Caco-2 (cell line): ENCODE results near the gene NDUFA13. TPM values are rescaled to one million over a fixed set of nuclear protein-coding genes. Genes with fewer than 3 reads are reported as not detected.

Experiments used
- BruUV-seq: library from RNA; stranded (reverse); fragments of 400-500 nt; replicated peaks from 2 replicates; lab custom pipeline; 2021; lab: Mats Ljungman, UMichigan
- CTCF ChIA-PET: fragments of 300-600 bp; sonication (Branson Sonifier 250); formaldehyde crosslinking; loops from one replicate; lab custom pipeline; 2022; ENCODE audit warnings: antibody characterized with exemption; lab: Charles Lee
- POLR2A ChIA-PET: fragments of 300-600 bp; sonication (Branson Sonifier 250); formaldehyde crosslinking; loops from one replicate; lab custom pipeline; 2022; ENCODE audit warnings: antibody characterized with exemption; lab: Charles Lee
- DNase-seq, 2 experiments: peaks; one replicate each; pipeline versions ENCODE4 v3.0.0 to v3.0.0-alpha.2; 2020 to 2022
- H3K27me3 ChIP-seq: replicated peaks from 2 replicates; pipeline ENCODE4 v1.6.0; 2011; ENCODE audit warnings: low read length; ENCODE audit not compliant: control insufficient read depth, insufficient read depth
- H3K36me3 ChIP-seq: 2 replicates; pipeline ENCODE4 v1.5.1; 2011; ENCODE audit warnings: low read length; ENCODE audit not compliant: control insufficient read depth, insufficient read depth
- H3K4me1 ChIP-seq: fragments of 250-450 bp; sonication (Bioruptor Pico); 2 replicates; pipeline ENCODE4 v1.5.1; 2020; ENCODE audit warnings: mild to moderate bottlenecking
- H3K4me3 ChIP-seq: 2 replicates; pipeline ENCODE4 v1.5.1; 2011; ENCODE audit warnings: low read depth, mild to moderate bottlenecking, control low read depth, low read length
- H3K9me3 ChIP-seq: fragments of 250-450 bp; sonication (Bioruptor Pico); 2 replicates; pipeline ENCODE4 v1.5.1; 2020; ENCODE audit warnings: mild to moderate bottlenecking, moderate library complexity
- H3K27ac Mint-ChIP-seq: one replicate; pipeline ENCODE4 v1.8.0; 2022; ENCODE audit warnings: mixed read lengths; ENCODE audit not compliant: unreplicated experiment
- H3K27me3 Mint-ChIP-seq: one replicate; pipeline ENCODE4 v1.8.0; 2022; ENCODE audit warnings: mixed read lengths; ENCODE audit not compliant: insufficient read depth, unreplicated experiment
- H3K36me3 Mint-ChIP-seq: one replicate; pipeline ENCODE4 v1.8.0; 2022; ENCODE audit warnings: mild to moderate bottlenecking, mixed read lengths; ENCODE audit not compliant: insufficient read depth, unreplicated experiment
- H3K4me1 Mint-ChIP-seq: one replicate; pipeline ENCODE4 v1.8.0; 2022; ENCODE audit warnings: low read depth, mixed read lengths; ENCODE audit not compliant: unreplicated experiment
- H3K4me3 Mint-ChIP-seq: one replicate; pipeline ENCODE4 v1.8.0; 2022; ENCODE audit warnings: mild to moderate bottlenecking, moderate library complexity, mixed read lengths; ENCODE audit not compliant: unreplicated experiment
- H3K9me3 Mint-ChIP-seq: one replicate; pipeline ENCODE4 v1.8.0; 2022; ENCODE audit warnings: mixed read lengths; ENCODE audit not compliant: unreplicated experiment
- intact Hi-C: fragments of 100-400 bp; cut with micrococcal nuclease; formaldehyde crosslinking; loops from one replicate; pipeline ENCODE4 v1.10.0; 2022; ENCODE audit not compliant: unreplicated experiment
- total RNA-seq: library from RNA; stranded (reverse); gene quantifications from 2 replicates; pipeline ENCODE4 v1.2.3, GENCODE V29; 2022
- TF ChIP-seq, protein P1 (sequence below), 2 experiments: fragments of 200-600 bp in 1 of 2; IDR thresholded peaks; 1 replicate in 1 of 2; 2 replicates in 1 of 2; pipeline versions ENCODE4 v1.5.1 to v1.8.0; 2011 to 2022; ENCODE audit warnings: antibody characterized with exemption in 1 of 2, control low read depth in 1 of 2, inconsistent platforms in 1 of 2, low read depth in 1 of 2, low read length in 1 of 2, mild to moderate bottlenecking in 1 of 2, moderate library complexity in 1 of 2; ENCODE audit not compliant: insufficient read depth in 1 of 2, severe bottlenecking in 1 of 2, unreplicated experiment in 1 of 2

Gene NDUFA13
- total RNA-seq, 1 experiment from 2014 or later: 355 TPM

DNA sequence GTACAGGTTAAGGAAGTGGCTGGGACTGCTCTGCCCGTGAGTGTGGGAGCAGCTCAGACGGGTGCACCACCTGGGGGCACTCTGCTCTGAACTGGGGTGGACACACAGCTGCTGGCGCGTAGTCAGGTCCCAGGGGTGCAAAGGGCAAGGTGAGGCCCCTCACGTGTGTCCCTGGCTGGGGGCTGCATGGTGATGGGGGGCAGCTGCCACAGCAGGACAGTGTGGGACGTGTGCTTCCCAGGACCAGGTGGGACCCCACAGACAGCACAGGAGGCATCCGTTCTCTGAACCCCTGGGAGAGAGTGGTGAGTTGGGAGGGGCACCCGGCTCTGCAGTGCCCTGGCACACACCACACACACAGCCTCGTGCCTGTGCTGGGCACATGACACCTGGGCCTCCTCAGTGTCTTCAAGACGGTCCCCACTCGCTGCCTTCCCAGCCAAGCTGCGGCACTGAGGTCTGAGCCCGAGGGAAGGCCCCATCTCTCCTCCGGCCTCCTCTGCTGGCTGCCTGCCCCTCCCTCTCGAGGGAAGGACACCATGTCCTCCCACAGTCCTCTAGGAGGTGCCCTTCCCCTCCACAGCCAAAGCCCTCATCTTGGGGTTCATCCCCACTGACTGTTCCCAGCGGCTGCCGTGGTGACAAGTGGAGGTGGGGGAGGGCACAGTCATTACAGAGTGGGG lies 46.8 kb downstream of the NDUFA13 start:
- ChIA-PET POLR2A (no interaction called here), CTCF (interaction anchor here (1.1 kb wide), 1 partner anchor 10 kb away, joined by 3 read pairs; no protein-coding TSS in a partner anchor)
- BruUV-seq: no TSS peak
- no peaks in the 10 kb centered on the region for H3K9me3 ChIP-seq
- DNase-seq: no peak
- no peaks in the 10 kb centered on the region for H3K27me3 ChIP-seq
- Mint-ChIP-seq H3K27ac (no peak overlapping the region), H3K4me1 (no peaks in the 10 kb centered on the region), H3K9me3 (no peaks in the 10 kb centered on the region), H3K27me3 (no peaks in the 10 kb centered on the region), H3K36me3 (no peaks in the 10 kb centered on the region), H3K4me3 (no peak overlapping the region)
- H3K4me3 ChIP-seq: no peak overlapping the region
- TF ChIP-seq, protein P1, sequence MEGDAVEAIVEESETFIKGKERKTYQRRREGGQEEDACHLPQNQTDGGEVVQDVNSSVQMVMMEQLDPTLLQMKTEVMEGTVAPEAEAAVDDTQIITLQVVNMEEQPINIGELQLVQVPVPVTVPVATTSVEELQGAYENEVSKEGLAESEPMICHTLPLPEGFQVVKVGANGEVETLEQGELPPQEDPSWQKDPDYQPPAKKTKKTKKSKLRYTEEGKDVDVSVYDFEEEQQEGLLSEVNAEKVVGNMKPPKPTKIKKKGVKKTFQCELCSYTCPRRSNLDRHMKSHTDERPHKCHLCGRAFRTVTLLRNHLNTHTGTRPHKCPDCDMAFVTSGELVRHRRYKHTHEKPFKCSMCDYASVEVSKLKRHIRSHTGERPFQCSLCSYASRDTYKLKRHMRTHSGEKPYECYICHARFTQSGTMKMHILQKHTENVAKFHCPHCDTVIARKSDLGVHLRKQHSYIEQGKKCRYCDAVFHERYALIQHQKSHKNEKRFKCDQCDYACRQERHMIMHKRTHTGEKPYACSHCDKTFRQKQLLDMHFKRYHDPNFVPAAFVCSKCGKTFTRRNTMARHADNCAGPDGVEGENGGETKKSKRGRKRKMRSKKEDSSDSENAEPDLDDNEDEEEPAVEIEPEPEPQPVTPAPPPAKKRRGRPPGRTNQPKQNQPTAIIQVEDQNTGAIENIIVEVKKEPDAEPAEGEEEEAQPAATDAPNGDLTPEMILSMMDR (IDR thresholded peaks at IDR 0.05; ENCODE audit: insufficient read depth in 1 of 2, low read depth in 1 of 2, low read length in 1 of 2, severe bottlenecking in 1 of 2, unreplicated experiment in 1 of 2): no peak
- peaks cover 4% of the 10 kb centered on the region; the same call in 1 of the 2 replicates for H3K4me1 ChIP-seq
- no peaks in the 10 kb centered on the region for H3K36me3 ChIP-seq
- intact Hi-C loops: no loop called here

DNA sequence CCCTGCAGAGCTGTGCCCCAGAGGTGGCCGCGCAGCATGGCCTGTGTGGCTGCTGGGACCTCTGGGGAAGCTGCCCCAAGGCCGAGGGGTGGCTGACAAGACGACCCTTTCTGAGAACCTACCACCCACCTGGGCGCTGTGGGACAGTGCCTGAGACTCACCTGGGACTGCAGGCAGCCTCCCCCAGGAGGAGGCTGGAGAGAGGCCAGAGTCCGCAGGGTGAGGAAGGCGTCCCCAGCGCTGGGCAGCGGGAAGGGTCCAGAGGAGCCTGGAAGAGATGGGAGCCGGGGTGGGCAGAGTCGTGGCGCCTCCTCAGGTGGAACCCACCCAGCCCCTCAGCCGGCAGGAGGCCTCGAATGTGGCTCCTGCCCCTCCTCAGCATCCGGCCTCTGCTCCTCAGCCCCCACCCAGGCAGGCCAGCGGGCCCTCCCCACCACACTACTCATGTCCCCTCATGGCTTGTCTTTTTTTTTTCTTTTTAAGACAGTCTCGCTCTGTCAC lies 47.4 kb downstream of the NDUFA13 start:
- Histone ChIP-seq H3K9me3 (no peaks in the 10 kb centered on the region), H3K4me3 (no peak overlapping the region), H3K27me3 (no peaks in the 10 kb centered on the region), H3K36me3 (no peaks in the 10 kb centered on the region), H3K4me1 (peaks cover 4% of the 10 kb centered on the region; the same call in 1 of the 2 replicates)
- BruUV-seq: no TSS peak
- Mint-ChIP-seq H3K27ac (no peak overlapping the region), H3K9me3 (no peaks in the 10 kb centered on the region), H3K27me3 (no peaks in the 10 kb centered on the region), H3K4me1 (no peaks in the 10 kb centered on the region), H3K4me3 (no peak overlapping the region), H3K36me3 (no peaks in the 10 kb centered on the region)
- TF ChIP-seq, protein P1 (IDR thresholded peaks at IDR 0.05; ENCODE audit: insufficient read depth in 1 of 2, low read depth in 1 of 2, low read length in 1 of 2, severe bottlenecking in 1 of 2, unreplicated experiment in 1 of 2): no peak
- CTCF ChIA-PET: no interaction called here
- POLR2A ChIA-PET: no interaction called here
- intact Hi-C loops: no loop called here
- no peak for DNase-seq

GRCh38 chr19:19566306-19566705 lies 50.3 kb downstream of the NDUFA13 start:
- DNase-seq: no peak
- H3K4me1 ChIP-seq: peaks cover 4% of the 10 kb centered on the region; the same call in 1 of the 2 replicates
- Mint-ChIP-seq H3K9me3 (no peaks in the 10 kb centered on the region), H3K36me3 (no peaks in the 10 kb centered on the region), H3K4me1 (no peaks in the 10 kb centered on the region), H3K4me3 (no peak overlapping the region), H3K27ac (no peak overlapping the region), H3K27me3 (no peaks in the 10 kb centered on the region)
- TF ChIP-seq, protein P1 (IDR thresholded peaks at IDR 0.05; ENCODE audit: insufficient read depth in 1 of 2, low read depth in 1 of 2, low read length in 1 of 2, severe bottlenecking in 1 of 2, unreplicated experiment in 1 of 2): no peak
- H3K27me3 ChIP-seq: no peaks in the 10 kb centered on the region
- POLR2A ChIA-PET: no interaction called here
- no peak overlapping the region for H3K4me3 ChIP-seq
- intact Hi-C loops: no loop called here
- no TSS peak for BruUV-seq
- CTCF ChIA-PET: no interaction called here
- no peaks in the 10 kb centered on the region for H3K9me3 ChIP-seq
- H3K36me3 ChIP-seq: no peaks in the 10 kb centered on the region
